H1 (cell line): Measurements from ENCODE around the gene LRRC8D. TPM values are rescaled to one million over a fixed set of nuclear protein-coding genes. Genes with fewer than 3 reads are reported as not detected.
A peak's percentile ranks its signal among the peaks of the same experiment; 100 is the strongest.

ENCODE experiments used
- CTCF ChIA-PET: fragments of 300-600 bp; sonication (Branson Sonifier 250); formaldehyde crosslinking; loops from one replicate; lab custom pipeline; 2021; ENCODE audit not compliant: partially characterized antibody; lab: Charles Lee
- POLR2A ChIA-PET: fragments of 300-600 bp; sonication (Branson Sonifier 250); formaldehyde crosslinking; loops from one replicate; lab custom pipeline; 2021; ENCODE audit warnings: inconsistent platforms; ENCODE audit not compliant: partially characterized antibody; lab: Charles Lee
- DNase-seq, 2 experiments: peaks; one replicate each; pipeline versions ENCODE4 v3.0.0 to v3.0.0-alpha.2; 2010 to 2022; ENCODE audit warnings: low spot score in 2 of 2, low read depth in 1 of 2, mixed read lengths in 1 of 2
- FAIRE-seq: peaks from 2 replicates; lab custom pipeline; 2011; peaks lifted over from hg19 to GRCh38; lab: Jason Lieb, UNC
- H2AFZ ChIP-seq: 2 replicates; pipeline ENCODE4 v1.8.1; 2012; ENCODE audit warnings: low read length, inconsistent platforms
- H2AK5ac ChIP-seq: 2 replicates; pipeline ENCODE4 v1.6.1; 2013; ENCODE audit warnings: low read depth, low read length
- H2BK120ac ChIP-seq: replicated peaks from 2 replicates; pipeline ENCODE3; 2013; ENCODE audit warnings: low read depth, low read length, inconsistent platforms
- H2BK12ac ChIP-seq: 2 replicates; pipeline ENCODE4 v1.6.1; 2013; ENCODE audit warnings: low read depth, low read length
- H2BK15ac ChIP-seq: 2 replicates; pipeline ENCODE4 v1.6.1; 2013; ENCODE audit warnings: low read length
- H2BK20ac ChIP-seq: 2 replicates; pipeline ENCODE4 v1.6.1; 2013; ENCODE audit warnings: low read length
- H2BK5ac ChIP-seq: 2 replicates; pipeline ENCODE4 v1.6.1; 2013; ENCODE audit warnings: low read depth, low read length
- H3K14ac ChIP-seq: 2 replicates; pipeline ENCODE4 v1.6.1; 2013; ENCODE audit warnings: inconsistent platforms; ENCODE audit not compliant: insufficient read length
- H3K18ac ChIP-seq: 2 replicates; pipeline ENCODE4 v1.6.1; 2013; ENCODE audit warnings: low read length; ENCODE audit errors: extremely low read depth
- H3K23ac ChIP-seq: 2 replicates; pipeline ENCODE4 v1.6.1; 2013; ENCODE audit warnings: inconsistent platforms; ENCODE audit not compliant: insufficient read length
- H3K23me2 ChIP-seq: 2 replicates; pipeline ENCODE4 v1.6.1; 2013; ENCODE audit warnings: low read depth, low read length
- H3K27ac ChIP-seq: 2 replicates; pipeline ENCODE4 v1.6.1; 2011; ENCODE audit warnings: low read depth, low read length, inconsistent platforms
- H3K27me3 ChIP-seq, 4 experiments: replicated peaks in 1 of 4; 1 replicate in 1 of 4; 2 replicates in 3 of 4; pipeline versions ENCODE4 v1.6.1 to v1.8.1; 2011 to 2013; ENCODE audit warnings: low read length in 3 of 4, mild to moderate bottlenecking in 3 of 4, inconsistent platforms in 2 of 4, mixed read lengths in 2 of 4, moderate library complexity in 1 of 4; ENCODE audit not compliant: control insufficient read depth in 3 of 4, insufficient read depth in 3 of 4; ENCODE audit errors: extremely low read depth in 1 of 4
- H3K36me3 ChIP-seq, 4 experiments: 2 replicates each; pipeline versions ENCODE4 v1.6.1 to v1.8.1; 2011 to 2013; ENCODE audit warnings: mild to moderate bottlenecking in 4 of 4, low read length in 3 of 4, moderate library complexity in 2 of 4, control low read depth in 1 of 4, inconsistent platforms in 1 of 4; ENCODE audit not compliant: insufficient read depth in 4 of 4, control insufficient read depth in 2 of 4
- H3K4ac ChIP-seq: replicated peaks from 2 replicates; pipeline ENCODE3; 2013; ENCODE audit warnings: low read length, low read depth, mixed read lengths, inconsistent platforms; ENCODE audit not compliant: insufficient read length
- H3K4me1 ChIP-seq, 4 experiments: replicated peaks in 1 of 4; 1 replicate in 1 of 4; 2 replicates in 3 of 4; pipeline versions ENCODE4 v1.6.1 to v1.8.1; 2011 to 2013; ENCODE audit warnings: low read length in 3 of 4, inconsistent platforms in 2 of 4, mixed read lengths in 1 of 4; ENCODE audit not compliant: insufficient read depth in 4 of 4, control insufficient read depth in 3 of 4
- H3K4me2 ChIP-seq, 2 experiments: 2 replicates each; pipeline versions ENCODE4 v1.6.1 to v1.8.1; 2011 to 2013; ENCODE audit warnings: low read depth in 2 of 2, low read length in 2 of 2, control low read depth in 1 of 2, inconsistent platforms in 1 of 2, mild to moderate bottlenecking in 1 of 2; ENCODE audit not compliant: insufficient read depth in 1 of 2
- H3K4me3 ChIP-seq, 4 experiments: fragments of 200-600, 300-600 bp in 1 of 4; sonication (generic), shearing (Covaris generic), sonication (Bioruptor Twin) in 1 of 4; 2 replicates each; pipeline versions ENCODE4 v1.5.1 to v1.8.1; 2011 to 2016; ENCODE audit warnings: low read length in 4 of 4, low read depth in 3 of 4, control low read depth in 2 of 4, inconsistent platforms in 2 of 4, mild to moderate bottlenecking in 2 of 4, mixed read lengths in 1 of 4, moderate library complexity in 1 of 4; ENCODE audit not compliant: insufficient read depth in 2 of 4; ENCODE audit errors: extremely low read depth in 1 of 4
- H3K56ac ChIP-seq: replicated peaks from 2 replicates; pipeline ENCODE3; 2013; ENCODE audit warnings: low read depth, mild to moderate bottlenecking, mixed read lengths, low read length, inconsistent platforms; ENCODE audit not compliant: insufficient read length
- H3K79me1 ChIP-seq: 2 replicates; pipeline ENCODE4 v1.6.1; 2013; ENCODE audit warnings: low read depth, low read length, control low read depth
- H3K79me2 ChIP-seq, 2 experiments: 2 replicates each; pipeline versions ENCODE4 v1.6.1 to v1.8.1; 2012 to 2013; ENCODE audit warnings: low read length in 2 of 2, mild to moderate bottlenecking in 2 of 2, inconsistent platforms in 1 of 2; ENCODE audit not compliant: insufficient read depth in 2 of 2, control insufficient read depth in 1 of 2
- H3K9ac ChIP-seq, 4 experiments: replicated peaks in 1 of 4; 1 replicate in 1 of 4; 2 replicates in 3 of 4; pipeline versions ENCODE4 v1.6.1 to v1.8.1; 2011 to 2013; ENCODE audit warnings: low read depth in 3 of 4, low read length in 3 of 4, control low read depth in 2 of 4, mild to moderate bottlenecking in 2 of 4, moderate library complexity in 2 of 4, inconsistent platforms in 1 of 4; ENCODE audit errors: extremely low read depth in 1 of 4
- H3K9me3 ChIP-seq, 2 experiments: 2 replicates each; pipeline versions ENCODE4 v1.6.1 to v1.8.1; 2012 to 2013; ENCODE audit warnings: mild to moderate bottlenecking in 2 of 2, moderate library complexity in 2 of 2, control low read depth in 1 of 2, inconsistent platforms in 1 of 2, low read depth in 1 of 2, low read length in 1 of 2, mixed read lengths in 1 of 2; ENCODE audit not compliant: insufficient read depth in 2 of 2
- H4K20me1 ChIP-seq, 2 experiments: replicated peaks in 1 of 2; 2 replicates each; pipeline versions ENCODE3 to v1.8.1; 2011 to 2013; ENCODE audit warnings: inconsistent platforms in 2 of 2, low read length in 2 of 2, mild to moderate bottlenecking in 1 of 2; ENCODE audit not compliant: insufficient read depth in 2 of 2, control insufficient read depth in 1 of 2
- H4K5ac ChIP-seq: 2 replicates; pipeline ENCODE4 v1.6.1; 2013; ENCODE audit warnings: low read length, low read depth, mixed read lengths, inconsistent platforms; ENCODE audit not compliant: insufficient read length
- H4K8ac ChIP-seq: 2 replicates; pipeline ENCODE4 v1.8.0; 2013; ENCODE audit warnings: mild to moderate bottlenecking, moderate library complexity, low read length, inconsistent platforms; ENCODE audit not compliant: insufficient read depth; ENCODE audit errors: extremely low read depth
- H4K91ac ChIP-seq: replicated peaks from 2 replicates; pipeline ENCODE3; 2013; ENCODE audit warnings: low read length, mixed read lengths, inconsistent platforms; ENCODE audit not compliant: insufficient read length
- CBX5 ChIP-seq: fragments of 300-800, 300-1000 bp; sonication (generic); IDR thresholded peaks from 2 replicates; pipeline ENCODE4 v1.7.1; 2016; ENCODE audit warnings: antibody characterized with exemption, low read length, low read depth
- CREB1 ChIP-seq: IDR thresholded peaks from 2 replicates; pipeline ENCODE4 v1.6.1; 2012; ENCODE audit warnings: inconsistent platforms
- E2F6 ChIP-seq: IDR thresholded peaks from 2 replicates; pipeline ENCODE4 v1.6.1; 2012; ENCODE audit warnings: inconsistent platforms
- EZH2 ChIP-seq: fragments of 200-600 bp; sonication (generic); IDR thresholded peaks from 2 replicates; pipeline ENCODE4 v1.7.1; 2012; ENCODE audit warnings: low read depth, mild to moderate bottlenecking, moderate library complexity, low read length, inconsistent platforms; ENCODE audit not compliant: severe bottlenecking
- NRF1 ChIP-seq: IDR thresholded peaks from 2 replicates; pipeline ENCODE4 v1.6.1; 2011; ENCODE audit warnings: mild to moderate bottlenecking, low read depth, low read length, improper control_type of control experiment
- SIX5 ChIP-seq: IDR thresholded peaks from 2 replicates; pipeline ENCODE4 v1.6.1; 2011; ENCODE audit warnings: mild to moderate bottlenecking, low read depth, low read length
- WGBS, 2 experiments: shearing (Covaris generic) in 1 of 2; methylation state at CpG; one replicate each; pipeline versions ENCODE4 v1.1.6 to v1.1.7; 2013 to 2015; ENCODE audit warnings: low lambda C conversion rate in 2 of 2, mixed read lengths in 2 of 2, inconsistent platforms in 1 of 2, low coverage in 1 of 2, missing lambda C conversion rate in 1 of 2; ENCODE audit not compliant: insufficient replicate concordance in 2 of 2, insufficient coverage in 1 of 2, insufficient read length in 1 of 2; ENCODE audit errors: extremely low coverage in 1 of 2, missing lambda C conversion rate in 1 of 2; 5-methylcytosine and 5-hydroxymethylcytosine counted together
- polyA plus RNA-seq, 7 experiments: library from polyadenylated mRNA; depleted of rRNA in 3 of 7; stranded (reverse) in 5 of 7; unstranded in 2 of 7; fragments of >200 nt in 5 of 7; fragments of 200-250 nt in 2 of 7; gene quantifications; 1 replicate in 5 of 7; 2 replicates in 1 of 7; 4 replicates in 1 of 7; pipeline versions ENCODE4 v1.2.1 to v1.2.3, GENCODE V29; 2011 to 2013; ENCODE audit warnings: missing spikeins in 2 of 7, mixed read lengths in 2 of 7
- total RNA-seq: library from RNA; stranded (reverse); fragmentation: NEBNext Ultra II Directional; extraction: Animal tissue kit (Norgen Biotek cat#: 25700); gene quantifications from 2 replicates; pipeline ENCODE4 v1.2.1, GENCODE V29; 2021

LRRC8D gene
- total and polyA plus RNA-seq, 2 of the 8 experiments (the other 6 are each of a cell fraction or from before 2014, with no cell fraction given), result 42.0 to 58.5 TPM

- peaks cover 0 to 4% (median under 1%) of the 10 kb centered on the region in 4 experiments; a peak in 3 of 8 replicates for H3K36me3 ChIP-seq
- H2BK15ac ChIP-seq, result no peak overlapping the region; the same call in 1 of the 2 replicates
- no peak overlapping the region for H3K18ac ChIP-seq
- peak overlapping the region; percentile 10 to 46 for H3K4me2 ChIP-seq
- H2AK5ac ChIP-seq, result peak overlapping the region; percentile 89
- no peak overlapping the region for H4K5ac ChIP-seq
- H3K27me3 ChIP-seq, result no peaks in the 10 kb centered on the region
- no peak overlapping the region for H2BK120ac ChIP-seq
- H3K14ac ChIP-seq, result no peak overlapping the region
- no peak overlapping the region for H2AFZ ChIP-seq
- H4K20me1 ChIP-seq, result no peaks in the 10 kb centered on the region
- no peak overlapping the region for H3K4ac ChIP-seq
- no peak overlapping the region for H4K8ac ChIP-seq
- H3K23ac ChIP-seq, result no peak overlapping the region
- CTCF ChIA-PET, result interaction anchor here (1.2 to 1.9 kb wide), 7 partner anchors 10 to 114 kb away, joined by 3 to 5 read pairs (median 3); partner anchors contain the start of gene LRRC8D
- FAIRE-seq (peak; percentile 13), DNase-seq (no peak)
- no peaks in the 10 kb centered on the region for H3K79me1 ChIP-seq
- H3K23me2 ChIP-seq, result no peaks in the 10 kb centered on the region
- H3K79me2 ChIP-seq, result peaks cover 0 to 60% of the 10 kb centered on the region in 2 experiments; a peak in 3 of 4 replicates
- peak overlapping the region; percentile 76; the same call in 1 of the 2 replicates for H2BK5ac ChIP-seq
- peaks cover 0 to 14% (median 6%) of the 10 kb centered on the region in 4 experiments; a peak in 3 of 7 replicates for H3K4me1 ChIP-seq
- H3K27ac ChIP-seq, result no peak overlapping the region
- H3K9ac ChIP-seq, result no peak overlapping the region
- 0 out of 4 replicates have a peak, but pooled peaks cover 0 to under 1% of the 10 kb centered on the region in 2 experiments for H3K9me3 ChIP-seq
- peak overlapping the region; percentile 20; the same call in 1 of the 2 replicates for H2BK12ac ChIP-seq
- H2BK20ac ChIP-seq, result 0 out of 2 replicates have a peak overlapping the region, but pooled peaks have one; percentile 24
- WGBS, 2 experiments, result 51% methylated on average over 2 of the region's 2 CpGs; no CpG with 5 or more reads in 1 of the 2 experiments
- no peak overlapping the region for H3K56ac ChIP-seq
- TF ChIP-seq SIX5, result no peak
- no peak for TF ChIP-seq NRF1
- no peak for TF ChIP-seq CREB1
- no peak for TF ChIP-seq CBX5
- no peak for TF ChIP-seq E2F6
- TF ChIP-seq EZH2, result no peak
- POLR2A ChIA-PET, result interaction anchor here (1.0 to 1.2 kb wide), 3 partner anchors 12 to 96 kb away, joined by 3 to 5 read pairs (median 3); no protein-coding TSS in a partner anchor
- no peak overlapping the region; a peak in 1 of 8 replicates for H3K4me3 ChIP-seq
- H4K91ac ChIP-seq, result no peak overlapping the region
Measured at GRCh38 chr1:89918127-89918793, 97.4 kb downstream of the LRRC8D start.
